Endodermal cell (in vitro differentiated cells): ENCODE data around the gene CAPN13. TPM values are rescaled to one million over a fixed set of nuclear protein-coding genes. Genes with fewer than 3 reads are reported as not detected.

Experiments used
- DNase-seq: peaks from one replicate; pipeline ENCODE4 v3.0.0-alpha.2; 2017
- H3K27ac ChIP-seq: 2 replicates; pipeline ENCODE4 v1.5.1; 2013; ENCODE audit warnings: mild to moderate bottlenecking, low read depth, low read length, moderate library complexity
- H3K27me3 ChIP-seq: 2 replicates; pipeline ENCODE4 v1.6.1; 2013; ENCODE audit warnings: mild to moderate bottlenecking, low read length, moderate library complexity; ENCODE audit not compliant: insufficient read depth, control insufficient read depth, poor library complexity, severe bottlenecking
- H3K36me3 ChIP-seq: 2 replicates; pipeline ENCODE4 v1.7.0; 2013; ENCODE audit warnings: mild to moderate bottlenecking, low read length, moderate library complexity; ENCODE audit not compliant: control insufficient read depth, insufficient read depth
- H3K4me1 ChIP-seq: one replicate; pipeline ENCODE4 v1.7.0; 2013; ENCODE audit warnings: low read length; ENCODE audit not compliant: control insufficient read depth, insufficient read depth
- H3K4me3 ChIP-seq: 2 replicates; pipeline ENCODE4 v1.5.1; 2013; ENCODE audit warnings: mild to moderate bottlenecking, low read length, moderate library complexity
- H3K9ac ChIP-seq: 2 replicates; pipeline ENCODE4 v1.6.1; 2013; ENCODE audit warnings: mild to moderate bottlenecking, low read length, moderate library complexity; ENCODE audit not compliant: poor library complexity, severe bottlenecking; ENCODE audit errors: extremely low read depth
- H3K9me3 ChIP-seq: 2 replicates; pipeline ENCODE4 v1.6.1; 2013; ENCODE audit warnings: mild to moderate bottlenecking, low read length, moderate library complexity; ENCODE audit not compliant: control insufficient read depth
- H3K27ac Mint-ChIP-seq: 2 replicates; pipeline ENCODE4 v1.8.0; 2020; ENCODE audit warnings: mixed read lengths
- H3K27me3 Mint-ChIP-seq: 2 replicates; pipeline ENCODE4 v1.8.0; 2021; ENCODE audit warnings: mild to moderate bottlenecking, mixed read lengths; ENCODE audit not compliant: insufficient read depth
- H3K36me3 Mint-ChIP-seq: 2 replicates; pipeline ENCODE4 v1.8.0; 2020; ENCODE audit warnings: low read depth, mixed read lengths
- H3K4me1 Mint-ChIP-seq: 2 replicates; pipeline ENCODE4 v1.8.0; 2020; ENCODE audit warnings: mixed read lengths
- H3K4me3 Mint-ChIP-seq: 2 replicates; pipeline ENCODE4 v1.8.0; 2020; ENCODE audit warnings: mild to moderate bottlenecking, moderate library complexity, mixed read lengths
- H3K9me3 Mint-ChIP-seq: 2 replicates; pipeline ENCODE4 v1.8.0; 2020; ENCODE audit warnings: mild to moderate bottlenecking, mixed read lengths
- WGBS, 2 experiments: methylation state at CpG; one replicate each; pipeline versions ENCODE4 v1.1.5 to v1.1.7; 2013; ENCODE audit warnings: missing lambda C conversion rate in 2 of 2, mixed read lengths in 1 of 2; ENCODE audit not compliant: insufficient coverage in 1 of 2, insufficient read length in 1 of 2; 5-methylcytosine and 5-hydroxymethylcytosine counted together
- total RNA-seq, 2 donors: library from RNA; stranded (reverse); fragmentation: NEBNext Ultra II Directional in 1 of 2; extraction: Animal tissue kit (Norgen Biotek cat#: 25700) in 1 of 2; gene quantifications; 2 replicates in 1 of 2; 3 replicates in 1 of 2; pipeline ENCODE4 v1.2.1, GENCODE V29; 2021
- TF ChIP-seq, protein P1 (sequence below): fragments of 200-600 bp; sonication (generic); conservative IDR thresholded peaks from 2 replicates; pipeline ENCODE4 v1.5.0; 2021; ENCODE audit warnings: antibody characterized with exemption, mild to moderate bottlenecking

Gene CAPN13
- total RNA-seq, 2 donors from 2014 or later = 29.5 to 38.6 TPM

DNA sequence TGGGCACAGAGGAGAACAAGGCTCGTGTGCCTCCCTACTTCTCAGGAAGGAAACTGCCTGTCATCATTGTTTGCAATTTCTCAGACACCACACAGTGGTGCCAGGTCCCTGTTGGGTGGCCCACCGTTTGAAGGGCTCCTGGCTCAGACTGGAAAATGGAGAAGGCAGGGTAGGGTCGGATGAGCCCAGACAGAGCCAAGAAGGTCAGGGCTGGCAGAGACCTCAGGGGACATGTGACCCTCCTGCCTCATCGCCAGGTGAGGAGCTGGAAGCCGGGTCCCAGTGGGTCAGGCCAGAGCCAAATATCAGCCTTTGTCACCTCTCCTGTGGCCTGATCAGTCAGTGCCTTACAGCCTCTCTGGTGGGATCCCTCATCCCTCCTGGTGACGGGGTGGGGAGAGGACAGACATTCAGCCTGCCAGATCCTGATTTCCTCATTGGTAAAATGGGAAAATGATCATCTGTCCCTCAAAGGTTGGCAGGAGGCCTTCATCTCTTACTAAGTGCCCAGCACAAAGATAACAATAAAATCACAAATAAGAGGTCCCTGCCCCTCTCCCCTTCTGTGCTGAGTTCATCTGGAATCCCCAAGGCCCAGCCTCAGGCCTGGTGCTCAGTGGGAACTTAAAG lies 117.6 kb downstream of the CAPN13 start:
- Histone ChIP-seq H3K27me3 (peaks cover 1% of the 10 kb centered on the region), H3K4me3 (no peak overlapping the region), H3K9ac (no peak overlapping the region), H3K36me3 (no peaks in the 10 kb centered on the region), H3K9me3 (no peaks in the 10 kb centered on the region), H3K4me1 (no peaks in the 10 kb centered on the region), H3K27ac (no peak overlapping the region)
- H3K27me3 Mint-ChIP-seq = peaks cover 5% of the 10 kb centered on the region
- no peak overlapping the region for H3K4me3 Mint-ChIP-seq
- WGBS, 2 experiments = 93 to 94% methylated on average over 5 to 6 of the region's 6 CpGs
- H3K36me3 Mint-ChIP-seq = no peaks in the 10 kb centered on the region
- H3K27ac Mint-ChIP-seq = no peak overlapping the region
- TF ChIP-seq, protein P1, sequence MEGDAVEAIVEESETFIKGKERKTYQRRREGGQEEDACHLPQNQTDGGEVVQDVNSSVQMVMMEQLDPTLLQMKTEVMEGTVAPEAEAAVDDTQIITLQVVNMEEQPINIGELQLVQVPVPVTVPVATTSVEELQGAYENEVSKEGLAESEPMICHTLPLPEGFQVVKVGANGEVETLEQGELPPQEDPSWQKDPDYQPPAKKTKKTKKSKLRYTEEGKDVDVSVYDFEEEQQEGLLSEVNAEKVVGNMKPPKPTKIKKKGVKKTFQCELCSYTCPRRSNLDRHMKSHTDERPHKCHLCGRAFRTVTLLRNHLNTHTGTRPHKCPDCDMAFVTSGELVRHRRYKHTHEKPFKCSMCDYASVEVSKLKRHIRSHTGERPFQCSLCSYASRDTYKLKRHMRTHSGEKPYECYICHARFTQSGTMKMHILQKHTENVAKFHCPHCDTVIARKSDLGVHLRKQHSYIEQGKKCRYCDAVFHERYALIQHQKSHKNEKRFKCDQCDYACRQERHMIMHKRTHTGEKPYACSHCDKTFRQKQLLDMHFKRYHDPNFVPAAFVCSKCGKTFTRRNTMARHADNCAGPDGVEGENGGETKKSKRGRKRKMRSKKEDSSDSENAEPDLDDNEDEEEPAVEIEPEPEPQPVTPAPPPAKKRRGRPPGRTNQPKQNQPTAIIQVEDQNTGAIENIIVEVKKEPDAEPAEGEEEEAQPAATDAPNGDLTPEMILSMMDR = no peak
- H3K4me1 Mint-ChIP-seq = peaks cover 17% of the 10 kb centered on the region
- no peaks in the 10 kb centered on the region for H3K9me3 Mint-ChIP-seq
- DNase-seq = no peak

DNA sequence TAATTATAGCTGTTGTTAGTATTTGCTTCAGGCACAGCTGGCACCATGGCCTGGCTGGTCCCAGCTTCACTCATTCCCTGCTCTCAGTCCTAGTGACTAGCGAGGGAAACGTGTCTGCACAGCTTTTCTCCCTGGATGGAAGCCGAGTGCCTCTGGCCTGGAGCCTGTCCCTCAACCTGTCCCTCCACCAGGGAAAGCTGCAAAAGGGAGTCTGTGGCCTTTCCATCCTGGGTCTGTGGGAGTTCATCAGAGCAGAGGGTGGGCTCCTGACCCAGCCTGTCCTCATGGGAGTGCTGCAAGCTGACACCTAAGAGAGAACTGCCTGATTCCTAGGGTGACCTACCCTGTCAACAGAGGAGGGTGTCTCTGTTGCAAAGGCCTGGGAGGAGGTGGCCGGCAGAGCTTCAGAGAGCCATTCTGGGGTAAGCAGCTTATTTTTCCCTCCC lies 118.3 kb downstream of the CAPN13 start:
- H3K4me1 Mint-ChIP-seq = peaks cover 17% of the 10 kb centered on the region
- H3K27me3 ChIP-seq = no peaks in the 10 kb centered on the region
- no peak overlapping the region for H3K4me3 ChIP-seq
- H3K9ac ChIP-seq = no peak overlapping the region
- H3K36me3 Mint-ChIP-seq = no peaks in the 10 kb centered on the region
- DNase-seq = no peak
- WGBS, 2 experiments = 86 to 90% methylated on average over 4 of the region's 4 CpGs
- H3K4me3 Mint-ChIP-seq = no peak overlapping the region
- no peaks in the 10 kb centered on the region for H3K9me3 Mint-ChIP-seq
- no peaks in the 10 kb centered on the region for H3K4me1 ChIP-seq
- TF ChIP-seq, protein P1 = no peak
- no peaks in the 10 kb centered on the region for H3K36me3 ChIP-seq
- H3K27ac Mint-ChIP-seq = no peak overlapping the region
- peaks cover 5% of the 10 kb centered on the region for H3K27me3 Mint-ChIP-seq
- no peak overlapping the region for H3K27ac ChIP-seq
- no peaks in the 10 kb centered on the region for H3K9me3 ChIP-seq

DNA sequence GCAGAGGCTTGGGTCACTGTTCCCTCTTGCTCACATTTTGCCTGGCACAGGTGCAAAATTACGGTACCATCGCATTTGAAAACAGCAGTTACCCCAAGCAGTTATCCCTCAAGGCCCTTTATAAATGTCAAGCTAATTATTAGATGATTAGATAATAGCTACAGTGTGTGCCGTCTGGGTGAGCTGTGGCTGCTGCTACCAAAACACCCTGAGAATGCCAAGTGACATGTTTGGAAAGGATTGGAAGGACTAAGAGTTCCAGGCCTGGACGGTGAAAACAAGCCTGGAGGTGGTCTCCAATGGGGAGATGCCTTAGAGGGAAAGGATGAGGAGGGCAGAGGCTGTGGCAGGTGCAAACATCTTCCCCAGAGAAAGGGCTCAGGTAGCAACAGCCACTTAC lies 120.6 kb downstream of the CAPN13 start:
- WGBS, 2 experiments = 92 to 95% methylated on average over 2 to 4 of the region's 4 CpGs
- no peaks in the 10 kb centered on the region for H3K9me3 ChIP-seq
- Mint-ChIP-seq H3K4me3 (no peak overlapping the region), H3K27ac (no peak overlapping the region), H3K36me3 (no peaks in the 10 kb centered on the region), H3K27me3 (peaks cover 7% of the 10 kb centered on the region), H3K9me3 (no peaks in the 10 kb centered on the region), H3K4me1 (peaks cover 11% of the 10 kb centered on the region)
- TF ChIP-seq, protein P1 = no peak
- no peak for DNase-seq
- H3K36me3 ChIP-seq = no peaks in the 10 kb centered on the region
- H3K4me3 ChIP-seq = no peak overlapping the region
- no peak overlapping the region for H3K9ac ChIP-seq
- no peak overlapping the region for H3K27ac ChIP-seq
- no peaks in the 10 kb centered on the region for H3K27me3 ChIP-seq
- no peaks in the 10 kb centered on the region for H3K4me1 ChIP-seq
